Endothelial cell of umbilical vein (primary cell): ENCODE measurements around the gene TRIM45. TPM values are rescaled to one million over a fixed set of nuclear protein-coding genes. Genes with fewer than 3 reads are reported as not detected.
A peak's percentile ranks its signal among the peaks of the same experiment; 100 is the strongest.

Source experiments
- Bru-seq: library from RNA; stranded (reverse); fragments of 400-500 nt; gene quantifications from one replicate; lab custom pipeline; 2021; lab: Mats Ljungman, UMichigan
- BruChase-seq, 2 experiments: library from RNA; stranded (reverse); fragments of 400-500 nt; gene quantifications; one replicate each; lab custom pipeline; 2021; lab: Mats Ljungman, UMichigan
- BruUV-seq: library from RNA; stranded (reverse); fragments of 400-500 nt; replicated peaks from 2 replicates; lab custom pipeline; 2021; lab: Mats Ljungman, UMichigan
- CTCF ChIA-PET: fragments of 300-600, 350-600 bp; sonication (Branson Sonifier 250); formaldehyde crosslinking; loops from one replicate; lab custom pipeline; 2021; ENCODE audit warnings: antibody characterized with exemption, inconsistent platforms; lab: Charles Lee
- POLR2A ChIA-PET: fragments of 300-600, 350-600 bp; sonication (Branson Sonifier 250); formaldehyde crosslinking; loops from one replicate; lab custom pipeline; 2021; ENCODE audit warnings: antibody characterized with exemption, inconsistent platforms; lab: Charles Lee
- DNase-seq: peaks from one replicate; pipeline ENCODE4 v3.0.0-alpha.2; 2011; ENCODE audit warnings: low read depth, low spot score
- FAIRE-seq: peaks from 2 replicates; lab custom pipeline; 2011; peaks lifted over from hg19 to GRCh38; lab: Jason Lieb, UNC
- H2AFZ ChIP-seq: 2 replicates; pipeline ENCODE4 v1.6.0; 2012; ENCODE audit warnings: low read depth, low read length, control low read depth, inconsistent platforms
- H3K27ac ChIP-seq: 2 replicates; pipeline ENCODE4 v1.5.1; 2011; ENCODE audit warnings: low read depth, mild to moderate bottlenecking, control low read depth, low read length, moderate library complexity; ENCODE audit not compliant: insufficient read depth
- H3K27me3 ChIP-seq, 2 experiments: 2 replicates each; pipeline versions ENCODE4 v1.6.0 to v1.6.1; 2011; ENCODE audit warnings: low read length in 2 of 2, mixed read lengths in 1 of 2; ENCODE audit not compliant: control insufficient read depth in 2 of 2, insufficient read depth in 2 of 2
- H3K36me3 ChIP-seq, 2 experiments: 2 replicates in 1 of 2; 3 replicates in 1 of 2; pipeline ENCODE4 v1.5.1; 2011; ENCODE audit warnings: low read length in 2 of 2, mild to moderate bottlenecking in 1 of 2, moderate library complexity in 1 of 2; ENCODE audit not compliant: control insufficient read depth in 2 of 2, insufficient read depth in 2 of 2; ENCODE audit errors: extremely low read depth in 1 of 2
- H3K4me1 ChIP-seq: 3 replicates; pipeline ENCODE4 v1.5.1; 2011; ENCODE audit warnings: mild to moderate bottlenecking, low read length; ENCODE audit not compliant: control insufficient read depth, insufficient read depth; ENCODE audit errors: extremely low read depth
- H3K4me2 ChIP-seq: 2 replicates; pipeline ENCODE4 v1.6.1; 2011; ENCODE audit warnings: low read length, control low read depth, mixed read lengths; ENCODE audit not compliant: insufficient read depth
- H3K4me3 ChIP-seq, 3 experiments: fragments of 200-600 bp in 1 of 3; sonication (generic), shearing (Covaris generic) in 1 of 3; replicated peaks in 1 of 3; 2 replicates each; pipeline ENCODE4 v1.5.1; 2011 to 2016; ENCODE audit warnings: control low read depth in 3 of 3, low read length in 3 of 3, mild to moderate bottlenecking in 2 of 3, inconsistent platforms in 1 of 3, low read depth in 1 of 3, moderate library complexity in 1 of 3; ENCODE audit not compliant: insufficient read depth in 1 of 3
- H3K79me2 ChIP-seq: 2 replicates; pipeline ENCODE4 v1.6.0; 2012; ENCODE audit warnings: low read length, inconsistent platforms; ENCODE audit not compliant: control insufficient read depth, insufficient read depth
- H3K9ac ChIP-seq: replicated peaks from 2 replicates; pipeline ENCODE3; 2011; ENCODE audit warnings: low read length, control low read depth; ENCODE audit not compliant: insufficient read depth; ENCODE audit errors: extremely low read depth
- H3K9me1 ChIP-seq: replicated peaks from 3 replicates; pipeline ENCODE4 v1.6.0; 2011; ENCODE audit warnings: mild to moderate bottlenecking, low read length; ENCODE audit not compliant: control insufficient read depth, insufficient read depth; ENCODE audit errors: extremely low read depth
- H3K9me3 ChIP-seq: replicated peaks from 2 replicates; pipeline ENCODE4 v1.5.1; 2012; ENCODE audit warnings: low read length, inconsistent platforms; ENCODE audit not compliant: control insufficient read depth, insufficient read depth
- H4K20me1 ChIP-seq: replicated peaks from 2 replicates; pipeline ENCODE3; 2011; ENCODE audit warnings: mild to moderate bottlenecking, low read length; ENCODE audit not compliant: control insufficient read depth, insufficient read depth; ENCODE audit errors: extremely low read depth
- EZH2 ChIP-seq: IDR thresholded peaks from 2 replicates; pipeline ENCODE4 v1.6.1; 2012; ENCODE audit warnings: borderline replicate concordance, low read depth, mild to moderate bottlenecking, moderate library complexity, low read length, inconsistent platforms; ENCODE audit not compliant: severe bottlenecking
- FOS ChIP-seq: IDR thresholded peaks from 2 replicates; pipeline ENCODE4 v1.6.1; 2011; ENCODE audit warnings: mild to moderate bottlenecking, low read length, moderate library complexity, borderline replicate concordance; ENCODE audit not compliant: insufficient read depth
- GATA2 ChIP-seq: IDR thresholded peaks from 2 replicates; pipeline ENCODE4 v1.7.0; 2011; ENCODE audit warnings: low read depth, mild to moderate bottlenecking, moderate library complexity, mixed read lengths, low read length; ENCODE audit not compliant: insufficient read length, insufficient read depth
- JUN ChIP-seq: IDR thresholded peaks from 2 replicates; pipeline ENCODE4 v1.6.1; 2011; ENCODE audit warnings: borderline replicate concordance, low read depth; ENCODE audit not compliant: insufficient read length, insufficient read depth
- MYC ChIP-seq: IDR thresholded peaks from one replicate; pipeline ENCODE4 v1.6.1; 2011; ENCODE audit warnings: mild to moderate bottlenecking, low read depth, low read length
- POLR2A ChIP-seq: IDR thresholded peaks from 2 replicates; pipeline ENCODE4 v1.6.1; 2012; ENCODE audit warnings: low read depth, mild to moderate bottlenecking, control low read depth, low read length
- POLR2AphosphoS5 ChIP-seq: IDR thresholded peaks from 2 replicates; pipeline ENCODE4 v1.6.1; 2012; ENCODE audit warnings: low read depth, mild to moderate bottlenecking, control low read depth, low read length, moderate library complexity; ENCODE audit not compliant: insufficient read depth
- dilution Hi-C: fragments of 300-500 bp; cut with MboI; formaldehyde crosslinking; loops from one replicate; pipeline ENCODE4 v1.15.0; 2019; ENCODE audit warnings: low sequenced_read_pairs; ENCODE audit not compliant: extremely low pct_ligation_motif_present
- intact Hi-C: fragments of 100-400 bp; cut with micrococcal nuclease; formaldehyde crosslinking; loops from one replicate; pipeline ENCODE4 v1.10.0; 2022
- long read RNA-seq: library from polyadenylated mRNA; stranded (forward); transcript quantifications from one replicate; pipeline ENCODE4 v2.0.0, GENCODE V29; 2021
- polyA minus RNA-seq, 3 experiments: library from RNA; depleted of rRNA, polyadenylated mRNA; stranded (reverse); fragments of >200 nt; gene quantifications; 1 replicate in 1 of 3; 2 replicates in 2 of 3; pipeline ENCODE4 v1.2.3, GENCODE V29; 2011
- polyA plus RNA-seq, 4 experiments: library from polyadenylated mRNA; depleted of rRNA in 3 of 4; stranded (reverse) in 3 of 4; unstranded in 1 of 4; fragments of >200 nt; gene quantifications; 2 replicates each; pipeline versions ENCODE4 v1.2.1 to v1.2.3, GENCODE V29; 2011 to 2012; ENCODE audit warnings: missing spikeins in 1 of 4
- total RNA-seq: library from RNA; stranded (reverse); gene quantifications from 2 replicates; pipeline ENCODE4 v1.2.3, GENCODE V29; 2021
- TF ChIP-seq, protein P1 (sequence below), 2 donors: IDR thresholded peaks; 1 replicate in 1 of 2; 2 replicates in 1 of 2; pipeline ENCODE4 v1.5.1; 2011; ENCODE audit warnings: low read length in 2 of 2, mild to moderate bottlenecking in 2 of 2, moderate library complexity in 2 of 2, control low read depth in 1 of 2, inconsistent platforms in 1 of 2, low read depth in 1 of 2; ENCODE audit not compliant: insufficient read depth in 1 of 2; ENCODE audit errors: extremely low read depth in 1 of 2
- TF ChIP-seq, protein P2 (sequence below): IDR thresholded peaks from 2 replicates; pipeline ENCODE4 v1.6.1; 2011; ENCODE audit not compliant: insufficient read depth, insufficient read length

Gene TRIM45
- 2.9 and 3.3 TPM in 2 replicates for total RNA-seq
- polyA plus RNA-seq: 3.1 TPM in 2 replicates
- 2.2 and 3.6 TPM in 2 replicates for polyA plus RNA-seq (2011; cell fraction: cytosol; rRNA removed)
- polyA plus RNA-seq (2011; cell fraction: nucleus; rRNA removed): 15.3 and 19.0 TPM in 2 replicates
- polyA plus RNA-seq (2012): 1.5 and 2.3 TPM in 2 replicates
- 2.4 and 3.1 TPM in 2 replicates for polyA minus RNA-seq
- 2.0 TPM for polyA minus RNA-seq (2011; cell fraction: cytosol; rRNA and poly(A)+ RNA removed)
- polyA minus RNA-seq (2011; cell fraction: nucleus; rRNA and poly(A)+ RNA removed): 1.5 and 2.4 TPM in 2 replicates
- Bru-seq, nascent RNA: percentile 37 among the genes with signal in this experiment
- BruChase-seq, experiment 1, labeled RNA remaining after a 6-hour chase: percentile 35 among the genes with signal in this experiment
- percentile 42 among the genes with signal in this experiment for BruChase-seq, experiment 2, labeled RNA remaining after a 2-hour chase
- long read RNA-seq, partial matches to known transcripts: 3 of 5 reads
- long read RNA-seq, other reads (novel, unspliced or antisense): 0 of 5 reads

GRCh38 chr1:117121589-117122329, at the start of gene TRIM45:
TRIM45 (minus strand) TSS chr1:117121749; CDS start chr1:117121201, 548 bp downstream.
- dilution Hi-C loops (no loop called here), intact Hi-C loops (loop anchor here (1.0 to 10.0 kb wide), 6 partner anchors 27 to 633 kb away; partner anchors contain the start of genes CD58 and MAN1A2)
- DNase-seq (peak; percentile 98), FAIRE-seq (peak; percentile 92)
- no peaks in the 10 kb centered on the region for H3K79me2 ChIP-seq
- H4K20me1 ChIP-seq: no peaks in the 10 kb centered on the region
- H3K9me3 ChIP-seq: no peaks in the 10 kb centered on the region
- H3K4me3 ChIP-seq: peak within 1 kb of the TSS; percentile 48 to 86 (median 74)
- H3K9ac ChIP-seq: peak within 1 kb of the TSS; percentile 94
- CTCF ChIA-PET: interaction anchor here (0.9 to 6.2 kb wide), 15 partner anchors 8 to 632 kb away, joined by 3 to 58 read pairs (median 5); partner anchors contain the start of gene TTF2
- H2AFZ ChIP-seq: peak within 1 kb of the TSS; percentile 97
- peak within 1 kb of the TSS; percentile 90 for H3K27ac ChIP-seq
- H3K4me2 ChIP-seq: peak within 1 kb of the TSS; percentile 87
- H3K27me3 ChIP-seq: peaks cover 11 to 25% of the 10 kb centered on the region in 2 experiments
- H3K9me1 ChIP-seq: no peaks in the 10 kb centered on the region
- TSS peak; percentile 79 for BruUV-seq
- POLR2A ChIA-PET: interaction anchor here (1.1 kb wide), 1 partner anchor 29 kb away, joined by 5 read pairs; no protein-coding TSS in a partner anchor
- no peak for TF ChIP-seq MYC
- no peak for TF ChIP-seq JUN
- peak; percentile 56 for TF ChIP-seq POLR2A
- peak; percentile 44 for TF ChIP-seq POLR2AphosphoS5
- TF ChIP-seq FOS: no peak
- no peak for TF ChIP-seq GATA2
- TF ChIP-seq, protein P1, sequence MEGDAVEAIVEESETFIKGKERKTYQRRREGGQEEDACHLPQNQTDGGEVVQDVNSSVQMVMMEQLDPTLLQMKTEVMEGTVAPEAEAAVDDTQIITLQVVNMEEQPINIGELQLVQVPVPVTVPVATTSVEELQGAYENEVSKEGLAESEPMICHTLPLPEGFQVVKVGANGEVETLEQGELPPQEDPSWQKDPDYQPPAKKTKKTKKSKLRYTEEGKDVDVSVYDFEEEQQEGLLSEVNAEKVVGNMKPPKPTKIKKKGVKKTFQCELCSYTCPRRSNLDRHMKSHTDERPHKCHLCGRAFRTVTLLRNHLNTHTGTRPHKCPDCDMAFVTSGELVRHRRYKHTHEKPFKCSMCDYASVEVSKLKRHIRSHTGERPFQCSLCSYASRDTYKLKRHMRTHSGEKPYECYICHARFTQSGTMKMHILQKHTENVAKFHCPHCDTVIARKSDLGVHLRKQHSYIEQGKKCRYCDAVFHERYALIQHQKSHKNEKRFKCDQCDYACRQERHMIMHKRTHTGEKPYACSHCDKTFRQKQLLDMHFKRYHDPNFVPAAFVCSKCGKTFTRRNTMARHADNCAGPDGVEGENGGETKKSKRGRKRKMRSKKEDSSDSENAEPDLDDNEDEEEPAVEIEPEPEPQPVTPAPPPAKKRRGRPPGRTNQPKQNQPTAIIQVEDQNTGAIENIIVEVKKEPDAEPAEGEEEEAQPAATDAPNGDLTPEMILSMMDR (IDR thresholded peaks at IDR 0.05; ENCODE audit: extremely low read depth in 1 of 2, insufficient read depth in 1 of 2, low read depth in 1 of 2, low read length in 2 of 2): peak; percentile 88 to 91
- TF ChIP-seq, protein P2, sequence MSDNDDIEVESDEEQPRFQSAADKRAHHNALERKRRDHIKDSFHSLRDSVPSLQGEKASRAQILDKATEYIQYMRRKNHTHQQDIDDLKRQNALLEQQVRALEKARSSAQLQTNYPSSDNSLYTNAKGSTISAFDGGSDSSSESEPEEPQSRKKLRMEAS: peak; percentile 88
- no peak for TF ChIP-seq EZH2
- H3K4me1 ChIP-seq: peaks cover 10% of the 10 kb centered on the region
- H3K36me3 ChIP-seq: no peaks in the 10 kb centered on the region
